ENCODE measurements around the gene RPTOR.

Gene RPTOR

DNA sequence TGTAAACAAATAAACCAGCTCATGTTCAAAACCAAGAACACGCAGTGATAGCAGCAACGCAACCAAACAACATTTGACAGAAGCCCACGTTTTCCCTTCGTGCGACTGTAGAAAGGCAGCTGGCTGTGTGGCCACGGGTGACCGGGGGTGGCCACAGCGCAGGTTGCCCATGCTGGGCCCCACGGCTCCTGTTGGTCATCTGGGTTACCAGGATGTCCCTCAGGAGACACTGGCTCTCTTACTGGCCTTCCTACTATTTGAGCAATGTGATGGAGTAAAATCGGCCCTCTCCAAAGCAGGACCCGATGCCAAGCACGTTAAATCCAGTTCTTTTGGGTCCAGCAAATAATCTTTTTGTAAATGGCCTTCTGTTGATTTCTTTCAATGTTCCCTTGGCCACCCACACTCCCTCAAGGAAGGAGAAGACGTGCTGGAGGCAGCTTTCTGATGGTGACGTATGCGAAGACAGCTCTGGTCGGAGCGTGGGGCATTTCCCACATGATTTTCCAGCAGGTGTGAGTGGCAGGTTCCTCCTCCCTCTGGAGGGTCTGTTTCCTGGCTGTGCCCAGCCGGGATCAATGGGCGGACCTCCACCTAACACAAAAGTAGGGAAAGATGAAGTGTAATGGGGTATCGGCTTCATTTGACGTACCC is 303.9 kb downstream of the RPTOR start:
- H3K27ac ChIP-seq = no peak overlapping the region
- H3K4me3 ChIP-seq = no peak overlapping the region
- H3K9ac ChIP-seq (ENCODE audit: insufficient read length) = no peak overlapping the region
- H3K9me3 ChIP-seq (ENCODE audit: low read depth, low read length) = no peaks in the 10 kb centered on the region
- TF ChIP-seq EZH2 (IDR thresholded peaks at IDR 0.05) (no peak), POLR2AphosphoS5 (IDR thresholded peaks at IDR 0.05; ENCODE audit: borderline replicate concordance, low read depth, low read length) (no peak), FOXP2 (optimal IDR thresholded peaks at IDR 0.05; ENCODE audit: control extremely low read depth, extremely low read length, insufficient read depth) (no peak)
- no peaks in the 10 kb centered on the region for H3K36me3 ChIP-seq (ENCODE audit: insufficient read depth, low read length)
- DNase-seq (ENCODE audit: low read depth, low spot score) = no peak

DNA sequence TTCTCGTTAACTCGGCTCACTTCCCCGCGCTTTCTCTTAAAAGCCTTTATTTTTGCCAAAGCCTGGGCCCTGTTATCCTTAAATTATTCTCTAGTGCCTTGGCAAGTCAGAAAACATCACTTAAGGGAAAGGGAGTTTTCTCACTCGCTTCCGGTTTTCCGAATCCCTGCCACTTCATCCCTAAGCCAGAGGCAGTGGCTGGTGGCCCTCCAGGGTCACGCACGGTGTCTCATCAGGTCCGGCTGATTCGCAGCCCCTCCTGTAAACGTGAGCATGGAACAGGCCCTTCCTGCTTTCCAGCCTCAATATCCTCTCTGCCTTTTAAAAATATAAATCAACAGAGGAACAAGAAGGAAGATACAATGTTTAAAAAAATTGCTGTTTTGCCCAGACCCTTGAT is 304.5 kb downstream of the RPTOR start:
- no peak for TF ChIP-seq EZH2 (IDR thresholded peaks at IDR 0.05)
- no peak for TF ChIP-seq FOXP2 (optimal IDR thresholded peaks at IDR 0.05; ENCODE audit: control extremely low read depth, extremely low read length, insufficient read depth)
- TF ChIP-seq POLR2AphosphoS5 (IDR thresholded peaks at IDR 0.05; ENCODE audit: borderline replicate concordance, low read depth, low read length) = no peak
- H3K9me3 ChIP-seq (ENCODE audit: low read depth, low read length) = no peaks in the 10 kb centered on the region
- no peak overlapping the region for H3K4me3 ChIP-seq
- no peaks in the 10 kb centered on the region for H3K36me3 ChIP-seq (ENCODE audit: insufficient read depth, low read length)
- no peak overlapping the region for H3K27ac ChIP-seq
- DNase-seq (ENCODE audit: low read depth, low spot score) = no peak
- H3K9ac ChIP-seq (ENCODE audit: insufficient read length) = no peak overlapping the region

DNA sequence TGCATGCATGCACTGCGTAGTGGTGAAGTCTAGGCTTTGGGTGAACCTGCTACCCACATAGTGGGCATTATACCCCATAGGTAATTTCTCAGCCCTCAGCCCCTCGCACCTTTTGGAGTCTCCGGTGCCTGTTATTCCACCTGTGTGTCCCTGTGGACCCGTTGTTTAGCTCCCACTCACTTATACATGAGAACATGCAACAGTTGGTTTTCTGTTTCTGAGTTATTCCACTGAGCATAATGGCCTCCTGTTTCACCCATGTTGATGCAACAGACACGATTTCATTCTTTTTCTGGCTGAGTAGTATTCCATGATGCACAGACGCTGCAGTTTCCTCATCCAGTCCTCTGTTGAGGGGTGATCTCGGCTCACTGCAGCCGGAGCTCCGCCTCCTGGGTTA is 305.5 kb downstream of the RPTOR start:
- H3K9me3 ChIP-seq (ENCODE audit: low read depth, low read length) = no peaks in the 10 kb centered on the region
- no peak overlapping the region for H3K4me3 ChIP-seq
- H3K27ac ChIP-seq = no peak overlapping the region
- no peak for DNase-seq (ENCODE audit: low read depth, low spot score)
- H3K9ac ChIP-seq (ENCODE audit: insufficient read length) = no peak overlapping the region
- H3K36me3 ChIP-seq (ENCODE audit: insufficient read depth, low read length) = no peaks in the 10 kb centered on the region
- no peak for TF ChIP-seq POLR2AphosphoS5 (IDR thresholded peaks at IDR 0.05; ENCODE audit: borderline replicate concordance, low read depth, low read length)
- no peak for TF ChIP-seq FOXP2 (optimal IDR thresholded peaks at IDR 0.05; ENCODE audit: control extremely low read depth, extremely low read length, insufficient read depth)
- TF ChIP-seq EZH2 (IDR thresholded peaks at IDR 0.05) = no peak

DNA sequence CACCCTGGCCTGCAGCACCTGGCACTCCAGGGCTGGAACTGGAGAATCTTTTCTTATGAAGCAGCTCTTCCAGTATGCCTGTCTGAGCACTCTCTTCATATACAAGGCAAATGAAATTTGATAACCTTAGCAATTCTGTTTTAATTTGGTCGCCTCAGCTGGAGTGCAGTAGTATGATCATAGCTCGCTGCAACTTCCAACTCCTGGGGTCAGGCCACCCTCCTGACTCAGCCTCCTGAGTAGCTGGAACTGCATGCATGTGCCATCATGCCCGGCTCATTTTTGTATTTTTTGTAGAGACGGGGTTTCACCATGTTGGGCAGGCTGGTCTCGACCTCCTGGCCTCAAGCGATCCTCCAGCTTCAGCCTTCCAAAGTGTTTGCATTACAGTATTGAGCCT is 306.2 kb downstream of the RPTOR start:
- TF ChIP-seq FOXP2 (optimal IDR thresholded peaks at IDR 0.05; ENCODE audit: control extremely low read depth, extremely low read length, insufficient read depth) (no peak), POLR2AphosphoS5 (IDR thresholded peaks at IDR 0.05; ENCODE audit: borderline replicate concordance, low read depth, low read length) (no peak), EZH2 (IDR thresholded peaks at IDR 0.05) (no peak)
- no peak overlapping the region for H3K9ac ChIP-seq (ENCODE audit: insufficient read length)
- H3K36me3 ChIP-seq (ENCODE audit: insufficient read depth, low read length) = no peaks in the 10 kb centered on the region; the same call in 1 of the 2 replicates
- no peak overlapping the region for H3K27ac ChIP-seq
- H3K4me3 ChIP-seq = no peak overlapping the region
- DNase-seq (ENCODE audit: low read depth, low spot score) = no peak
- H3K9me3 ChIP-seq (ENCODE audit: low read depth, low read length) = no peaks in the 10 kb centered on the region

DNA sequence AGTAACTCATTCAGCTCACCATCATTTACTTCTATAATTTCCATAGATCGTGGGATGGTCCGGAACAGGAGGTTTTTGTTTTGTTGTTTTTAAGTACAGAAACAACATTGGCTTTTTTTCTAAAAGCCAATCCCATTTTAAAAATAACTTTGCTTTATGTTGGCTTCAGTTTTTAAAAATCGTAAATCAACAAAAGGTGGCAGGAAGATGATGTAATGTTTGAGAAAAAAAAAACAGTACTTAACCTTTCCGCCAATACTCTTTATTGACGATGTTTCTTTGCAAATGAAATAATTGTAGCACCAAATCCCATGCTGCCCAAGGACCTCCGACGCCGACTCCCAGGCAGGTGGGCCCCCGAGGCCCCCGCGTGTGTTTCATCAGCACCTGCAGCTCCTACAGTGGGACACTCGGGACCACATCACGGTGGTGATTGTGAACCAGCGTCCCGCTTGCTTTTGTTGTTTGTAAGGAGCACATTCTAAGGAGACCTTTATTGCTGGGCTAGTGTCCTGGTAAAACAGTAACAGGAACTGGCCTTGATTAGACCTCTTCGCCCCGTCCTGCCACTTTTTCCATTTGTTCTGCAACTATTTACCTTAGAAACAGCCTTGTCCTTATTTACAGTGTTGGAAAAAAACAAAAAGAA is 306.8 kb downstream of the RPTOR start:
- Histone ChIP-seq H3K36me3 (ENCODE audit: insufficient read depth, low read length) (no peaks in the 10 kb centered on the region; the same call in 1 of the 2 replicates), H3K27ac (no peak overlapping the region), H3K9me3 (ENCODE audit: low read depth, low read length) (no peaks in the 10 kb centered on the region), H3K4me3 (no peak overlapping the region), H3K9ac (ENCODE audit: insufficient read length) (no peak overlapping the region)
- TF ChIP-seq FOXP2 (optimal IDR thresholded peaks at IDR 0.05; ENCODE audit: control extremely low read depth, extremely low read length, insufficient read depth) = no peak
- TF ChIP-seq POLR2AphosphoS5 (IDR thresholded peaks at IDR 0.05; ENCODE audit: borderline replicate concordance, low read depth, low read length) = no peak
- TF ChIP-seq EZH2 (IDR thresholded peaks at IDR 0.05) = no peak
- DNase-seq (ENCODE audit: low read depth, low spot score) = no peak

DNA sequence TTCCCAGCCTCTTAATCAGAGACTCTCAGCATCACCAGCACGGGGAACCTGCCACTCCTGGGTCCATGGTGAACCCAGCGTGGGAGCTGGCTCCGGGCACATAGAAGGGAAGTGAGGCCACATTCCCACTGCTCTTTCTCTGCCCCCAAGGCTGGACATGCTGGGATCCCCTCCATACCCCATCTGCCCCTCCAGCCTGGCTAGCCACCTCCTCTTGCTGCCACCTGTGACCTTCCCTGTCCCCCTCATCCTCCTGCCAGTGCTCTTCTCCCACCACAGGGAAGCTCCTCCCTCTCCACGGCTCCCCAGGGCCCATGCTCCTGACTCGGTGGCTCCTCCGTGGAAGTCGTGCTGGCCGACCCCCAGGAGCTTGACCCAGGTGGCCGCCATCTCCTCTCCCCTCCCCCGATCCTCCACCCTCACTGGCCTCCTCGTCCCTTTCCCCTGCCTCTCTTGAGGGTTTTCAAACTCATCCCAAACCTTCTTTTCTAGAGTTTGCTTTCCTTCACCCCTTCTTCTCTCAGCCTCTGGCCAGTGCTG is 307.9 kb downstream of the RPTOR start:
- Histone ChIP-seq H3K9me3 (ENCODE audit: low read depth, low read length) (no peaks in the 10 kb centered on the region), H3K4me3 (no peak overlapping the region), H3K27ac (no peak overlapping the region), H3K9ac (ENCODE audit: insufficient read length) (no peak overlapping the region), H3K36me3 (ENCODE audit: insufficient read depth, low read length) (no peaks in the 10 kb centered on the region; the same call in 1 of the 2 replicates)
- no peak for TF ChIP-seq EZH2 (IDR thresholded peaks at IDR 0.05)
- TF ChIP-seq FOXP2 (optimal IDR thresholded peaks at IDR 0.05; ENCODE audit: control extremely low read depth, extremely low read length, insufficient read depth) = no peak
- TF ChIP-seq POLR2AphosphoS5 (IDR thresholded peaks at IDR 0.05; ENCODE audit: borderline replicate concordance, low read depth, low read length) = no peak
- no peak for DNase-seq (ENCODE audit: low read depth, low spot score)

DNA sequence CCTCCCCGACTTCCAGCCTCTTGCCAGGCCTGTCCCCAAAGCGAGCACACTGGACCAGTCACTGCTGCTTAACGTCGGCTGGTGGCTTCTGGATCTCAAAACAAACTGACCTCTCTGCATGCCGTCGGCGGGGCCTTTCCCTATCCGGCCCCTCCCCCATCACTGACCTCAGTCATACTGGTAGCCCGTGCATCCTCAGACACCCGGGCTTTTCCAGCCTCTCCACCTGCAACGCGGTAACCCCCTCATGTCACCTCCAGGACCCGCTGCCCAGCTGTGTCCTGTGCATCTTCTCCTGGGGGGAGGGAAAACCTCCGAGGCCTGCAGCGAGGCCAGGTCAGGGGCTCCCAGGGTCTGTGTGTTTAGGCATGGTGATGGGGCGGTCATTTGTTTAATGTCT is 308.4 kb downstream of the RPTOR start:
- no peak for DNase-seq (ENCODE audit: low read depth, low spot score)
- TF ChIP-seq POLR2AphosphoS5 (IDR thresholded peaks at IDR 0.05; ENCODE audit: borderline replicate concordance, low read depth, low read length) = no peak
- no peak for TF ChIP-seq FOXP2 (optimal IDR thresholded peaks at IDR 0.05; ENCODE audit: control extremely low read depth, extremely low read length, insufficient read depth)
- TF ChIP-seq EZH2 (IDR thresholded peaks at IDR 0.05) = no peak
- Histone ChIP-seq H3K4me3 (no peak overlapping the region), H3K36me3 (ENCODE audit: insufficient read depth, low read length) (no peaks in the 10 kb centered on the region; the same call in 1 of the 2 replicates), H3K27ac (no peak overlapping the region), H3K9ac (ENCODE audit: insufficient read length) (no peak overlapping the region), H3K9me3 (ENCODE audit: low read depth, low read length) (no peaks in the 10 kb centered on the region)

DNA sequence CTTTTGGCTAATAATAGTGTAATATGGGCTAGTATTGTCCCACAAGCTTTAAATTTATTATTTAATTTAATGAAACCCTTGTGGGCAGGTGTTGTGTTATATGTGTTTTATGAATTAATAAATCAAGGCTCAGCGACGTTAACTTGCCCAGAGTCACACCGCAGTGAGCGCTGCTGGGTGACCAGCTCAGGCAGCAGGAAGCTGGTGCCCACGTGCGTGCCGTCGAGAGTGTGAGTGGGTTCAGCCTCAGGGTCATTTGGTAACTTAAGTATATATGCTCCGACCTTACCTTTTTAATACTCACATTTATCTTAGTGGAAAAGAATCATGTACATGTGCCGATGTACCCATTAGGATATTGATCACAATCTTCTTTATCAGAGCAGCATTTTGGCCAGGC is 309.6 kb downstream of the RPTOR start:
- H3K27ac ChIP-seq = no peak overlapping the region
- TF ChIP-seq POLR2AphosphoS5 (IDR thresholded peaks at IDR 0.05; ENCODE audit: borderline replicate concordance, low read depth, low read length) = no peak

More for the DNA sequence above, 309.6 kb downstream of the RPTOR start:
- Histone ChIP-seq H3K36me3 (ENCODE audit: insufficient read depth, low read length) (no peaks in the 10 kb centered on the region; the same call in 1 of the 2 replicates), H3K4me3 (no peak overlapping the region), H3K9me3 (ENCODE audit: low read depth, low read length) (no peaks in the 10 kb centered on the region), H3K9ac (ENCODE audit: insufficient read length) (no peak overlapping the region)
- no peak for DNase-seq (ENCODE audit: low read depth, low spot score)
